Activated CD4-positive, alpha-beta T cell treated with anti-CD3 and anti-CD28 coated beads for 48 hours (primary cell): Measurements from ENCODE around the gene NDUFAF8.

Source experiments
- DNase-seq: peaks from one replicate; pipeline ENCODE4 v3.0.0-alpha.2; 2020

The NDUFAF8 gene

GRCh38 chr17:81240761-81241160 lies 1.6 kb downstream of the NDUFAF8 start:
- DNase-seq: no peak

GRCh38 chr17:81241203-81241602 lies 2.1 kb downstream of the NDUFAF8 start:
- no peak for DNase-seq

- DNase-seq: peak; percentile 79
These were observed 2.7 kb downstream of the NDUFAF8 start for GRCh38 chr17:81241648-81242420.

- DNase-seq: no peak
These were observed 3.6 kb downstream of the NDUFAF8 start for GRCh38 chr17:81242421-81243332.

- DNase-seq: no peak
These were observed 4.2 kb downstream of the NDUFAF8 start for GRCh38 chr17:81243333-81243664.

GRCh38 chr17:81244358-81245023 lies 5.4 kb downstream of the NDUFAF8 start:
- no peak for DNase-seq

- no peak for DNase-seq
These were observed 6.0 kb downstream of the NDUFAF8 start for GRCh38 chr17:81245024-81245664.

GRCh38 chr17:81245665-81246342 lies 6.7 kb downstream of the NDUFAF8 start:
- DNase-seq: no peak

GRCh38 chr17:81246343-81246670 lies 7.2 kb downstream of the NDUFAF8 start:
- DNase-seq: no peak

- DNase-seq: no peak
These were observed 7.7 kb downstream of the NDUFAF8 start for GRCh38 chr17:81246679-81247338.

GRCh38 chr17:81247339-81247990 lies 8.3 kb downstream of the NDUFAF8 start:
- no peak for DNase-seq

GRCh38 chr17:81248649-81249048 lies 9.5 kb downstream of the NDUFAF8 start:
- DNase-seq: no peak

- DNase-seq: no peak
These were observed 10.3 kb downstream of the NDUFAF8 start for GRCh38 chr17:81249223-81250040.

- DNase-seq: no peak
These were observed 11.4 kb downstream of the NDUFAF8 start for GRCh38 chr17:81250286-81251093.

- no peak for DNase-seq
These were observed 12.1 kb downstream of the NDUFAF8 start for GRCh38 chr17:81251094-81251708.

GRCh38 chr17:81251709-81252301 lies 12.7 kb downstream of the NDUFAF8 start:
- DNase-seq: no peak

- no peak for DNase-seq
These were observed 13.3 kb downstream of the NDUFAF8 start for GRCh38 chr17:81252326-81252986.

GRCh38 chr17:81252987-81253329 lies 13.8 kb downstream of the NDUFAF8 start:
- no peak for DNase-seq
